Measurements from ENCODE around the gene DGKZ.
"Not testable (repeated sequence)": the region's sequence is repeated elsewhere in the genome, so short reads cannot be mapped to it uniquely, and the experiment has no call there.

DGKZ gene

DNA sequence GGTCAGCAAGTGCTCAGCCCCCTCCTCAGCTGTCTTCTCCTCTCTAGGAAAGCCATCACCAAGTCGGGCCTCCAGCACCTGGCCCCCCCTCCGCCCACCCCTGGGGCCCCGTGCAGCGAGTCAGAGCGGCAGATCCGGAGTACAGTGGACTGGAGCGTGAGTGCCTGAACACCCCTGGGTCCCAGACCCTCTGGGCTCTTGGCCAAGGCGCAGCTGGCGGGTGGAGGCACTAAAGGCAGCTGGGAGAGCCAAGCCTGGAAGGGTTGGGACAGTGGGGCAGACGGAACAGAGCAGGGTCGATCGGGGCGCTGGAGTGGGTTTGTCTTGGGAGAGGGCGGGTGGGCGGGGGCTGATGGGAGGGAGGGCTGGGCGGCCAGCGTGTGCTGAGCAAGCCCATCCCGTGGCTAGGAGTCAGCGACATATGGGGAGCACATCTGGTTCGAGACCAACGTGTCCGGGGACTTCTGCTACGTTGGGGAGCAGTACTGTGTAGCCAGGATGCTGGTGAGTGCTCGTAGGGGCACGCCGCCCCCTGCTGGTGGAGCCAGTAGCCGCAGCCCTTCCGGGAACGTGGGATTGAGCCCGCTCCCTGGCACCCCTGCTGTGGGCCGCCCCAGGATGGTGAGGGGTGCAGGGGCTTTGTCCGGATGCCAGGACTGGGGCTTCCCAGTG lies 20.1 kb downstream of the DGKZ start:
- DNase-seq, result no peak

GRCh38 chr11:46367916-46368267 lies 20.6 kb downstream of the DGKZ start:
- no peak for DNase-seq

DNA sequence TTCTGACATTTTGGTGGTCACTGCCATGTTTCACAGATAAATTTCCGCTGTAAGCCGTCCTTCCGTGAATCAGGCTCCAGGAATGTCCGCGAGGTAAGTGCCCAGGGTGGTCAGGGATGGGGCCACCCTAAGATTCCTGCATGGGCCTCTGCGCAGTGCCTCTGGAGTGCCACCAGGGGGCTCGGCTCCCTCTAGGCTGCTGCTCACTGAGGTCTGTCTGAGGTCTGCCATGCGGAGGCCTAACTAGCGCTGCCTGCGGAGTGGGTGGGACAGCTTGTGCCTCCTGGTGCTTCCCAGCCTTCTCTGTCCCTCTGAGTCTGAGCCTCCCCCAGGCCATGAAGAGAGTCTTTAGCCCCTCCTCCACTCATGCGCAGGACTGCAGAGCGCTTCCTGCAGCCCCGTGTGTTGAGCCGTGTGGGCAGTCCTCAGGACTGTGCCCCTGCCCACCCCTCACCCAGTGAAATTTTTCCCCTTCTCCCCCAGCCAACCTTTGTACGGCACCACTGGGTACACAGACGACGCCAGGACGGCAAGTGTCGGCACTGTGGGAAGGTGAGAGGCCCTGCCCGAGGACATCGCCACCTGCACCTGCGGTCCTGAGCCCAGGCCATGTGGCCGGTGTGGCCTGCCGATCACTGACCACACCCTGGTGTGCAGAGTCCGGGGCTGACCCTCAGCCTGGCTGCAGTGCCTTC lies 22.3 kb downstream of the DGKZ start:
- DNase-seq, result no peak

GRCh38 chr11:46370253-46370652 lies 23.0 kb downstream of the DGKZ start:
- no peak for DNase-seq

GRCh38 chr11:46371262-46371661 lies 24.0 kb downstream of the DGKZ start:
- not testable (repeated sequence) for DNase-seq

GRCh38 chr11:46372086-46372485 lies 24.8 kb downstream of the DGKZ start:
- no peak for DNase-seq

GRCh38 chr11:46372501-46372900 lies 25.2 kb downstream of the DGKZ start:
- DNase-seq, result not testable (repeated sequence)

- no peak for DNase-seq
Measured at GRCh38 chr11:46373787-46374740, 26.8 kb downstream of the DGKZ start.

GRCh38 chr11:46374815-46375214 lies 27.6 kb downstream of the DGKZ start:
- DNase-seq, result no peak

DNA sequence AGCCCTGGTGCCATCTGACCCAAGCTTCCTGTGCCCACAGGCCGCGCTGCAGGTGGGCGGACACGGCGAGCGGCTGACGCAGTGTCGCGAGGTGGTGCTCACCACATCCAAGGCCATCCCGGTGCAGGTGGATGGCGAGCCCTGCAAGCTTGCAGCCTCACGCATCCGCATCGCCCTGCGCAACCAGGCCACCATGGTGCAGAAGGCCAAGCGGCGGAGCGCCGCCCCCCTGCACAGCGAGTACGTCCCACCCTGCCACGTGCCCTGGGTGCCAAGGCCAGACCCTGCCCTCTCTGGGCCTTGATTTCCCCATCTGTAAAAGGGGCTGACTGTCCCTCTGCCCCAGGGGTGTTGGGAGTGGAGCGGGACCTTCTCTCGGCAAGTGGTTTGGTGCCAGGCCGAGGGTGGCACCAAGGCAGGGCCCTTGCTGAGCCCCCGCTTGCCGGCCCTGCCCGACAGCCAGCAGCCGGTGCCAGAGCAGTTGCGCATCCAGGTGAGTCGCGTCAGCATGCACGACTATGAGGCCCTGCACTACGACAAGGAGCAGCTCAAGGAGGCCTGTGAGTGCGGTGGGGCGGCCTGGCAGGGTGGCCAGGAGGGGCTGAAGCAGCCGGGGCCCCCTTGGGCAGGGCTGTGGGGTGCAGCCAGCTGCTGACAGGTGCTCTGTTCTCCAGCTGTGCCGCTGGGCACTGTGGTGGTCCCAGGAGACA lies 28.3 kb downstream of the DGKZ start:
- no peak for DNase-seq

- no peak for DNase-seq
Measured at GRCh38 chr11:46376258-46377050, 29.2 kb downstream of the DGKZ start.

GRCh38 chr11:46377290-46377689 lies 30.0 kb downstream of the DGKZ start:
- DNase-seq, result no peak

GRCh38 chr11:46377831-46378230 lies 30.6 kb downstream of the DGKZ start:
- no peak for DNase-seq

DNA sequence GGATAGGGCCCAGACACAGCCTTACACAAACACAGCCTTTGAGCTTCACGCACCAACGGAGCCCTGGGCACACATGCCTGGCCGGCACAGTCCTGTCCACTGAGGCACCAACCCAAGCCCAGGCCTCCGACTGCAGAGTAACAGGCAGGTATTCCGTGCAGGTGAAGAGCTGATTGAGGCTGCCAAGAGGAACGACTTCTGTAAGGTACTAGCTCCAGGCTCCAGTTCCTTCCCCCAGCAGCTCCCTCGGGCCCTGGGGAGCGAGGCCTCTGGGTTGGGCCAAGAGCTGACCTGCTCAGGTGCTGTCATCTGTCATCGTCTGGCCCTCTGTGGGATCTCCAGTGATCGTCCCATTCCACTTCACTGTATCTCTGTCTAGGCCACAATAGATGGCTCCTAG lies 31.0 kb downstream of the DGKZ start:
- DNase-seq, result no peak

GRCh38 chr11:46378811-46379481 lies 31.7 kb downstream of the DGKZ start:
- no peak for DNase-seq

DNA sequence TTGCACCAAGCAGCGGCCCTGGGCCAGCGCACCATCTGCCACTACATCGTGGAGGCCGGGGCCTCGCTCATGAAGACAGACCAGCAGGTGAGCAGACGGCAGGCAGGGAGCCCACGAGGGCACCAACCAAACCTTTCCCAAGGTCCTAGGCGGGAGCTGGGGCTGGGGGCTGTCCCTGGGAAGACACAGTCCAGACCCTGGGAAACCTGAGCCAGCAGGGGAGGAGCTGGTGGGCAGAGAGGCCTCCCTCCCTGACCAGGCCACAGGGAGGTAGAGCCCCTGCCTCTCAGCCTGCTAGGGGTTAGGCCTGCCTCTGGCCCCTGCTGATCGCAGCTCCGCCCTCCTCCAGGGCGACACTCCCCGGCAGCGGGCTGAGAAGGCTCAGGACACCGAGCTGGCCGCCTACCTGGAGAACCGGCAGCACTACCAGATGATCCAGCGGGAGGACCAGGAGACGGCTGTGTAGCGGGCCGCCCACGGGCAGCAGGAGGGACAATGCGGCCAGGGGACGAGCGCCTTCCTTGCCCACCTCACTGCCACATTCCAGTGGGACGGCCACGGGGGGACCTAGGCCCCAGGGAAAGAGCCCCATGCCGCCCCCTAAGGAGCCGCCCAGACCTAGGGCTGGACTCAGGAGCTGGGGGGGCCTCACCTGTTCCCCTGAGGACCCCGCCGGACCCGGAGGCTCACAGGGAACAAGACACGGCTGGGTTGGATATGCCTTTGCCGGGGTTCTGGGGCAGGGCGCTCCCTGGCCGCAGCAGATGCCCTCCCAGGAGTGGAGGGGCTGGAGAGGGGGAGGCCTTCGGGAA lies 32.4 kb downstream of the DGKZ start:
- not testable (repeated sequence) for DNase-seq

DNA sequence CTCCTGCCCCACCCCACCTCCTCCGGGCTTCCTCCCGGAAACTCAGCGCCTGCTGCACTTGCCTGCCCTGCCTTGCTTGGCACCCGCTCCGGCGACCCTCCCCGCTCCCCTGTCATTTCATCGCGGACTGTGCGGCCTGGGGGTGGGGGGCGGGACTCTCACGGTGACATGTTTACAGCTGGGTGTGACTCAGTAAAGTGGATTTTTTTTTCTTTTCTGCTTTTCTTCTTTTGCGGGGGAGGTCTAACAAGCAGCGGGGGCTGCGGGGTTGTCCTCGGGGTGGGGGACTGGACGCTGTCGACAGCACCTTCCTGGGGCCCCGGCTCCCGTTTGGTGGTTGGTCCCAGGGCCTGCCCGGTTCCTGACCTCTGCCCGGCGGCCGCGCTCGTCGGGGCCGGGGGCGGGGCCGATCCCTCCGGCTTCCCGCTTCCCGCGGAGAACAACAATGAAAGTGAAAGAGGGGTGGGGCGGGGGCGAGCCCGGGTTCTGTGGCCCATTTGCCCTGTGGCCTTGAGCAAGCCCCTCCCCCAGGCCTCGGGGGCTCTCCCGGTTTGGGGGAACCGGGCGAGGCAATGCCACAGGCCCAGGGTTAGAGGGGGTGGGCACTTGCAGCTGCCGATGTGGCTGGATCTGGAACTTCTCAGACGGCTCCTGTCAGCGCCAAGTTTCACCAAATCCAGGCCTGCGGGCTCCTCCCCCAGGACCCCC lies 33.2 kb downstream of the DGKZ start:
- DNase-seq, result no peak

GRCh38 chr11:46381048-46381818 lies 34.0 kb downstream of the DGKZ start, which contains the start of gene MDK:
TSS of gene MDK (plus strand) at chr11:46381669. CDS start at chr11:46382058, 389 bp downstream.
- DNase-seq, result no peak

Measured in cortex of kidney (tissue), 1 donor.